IMR-90 (cell line): ENCODE results near the gene MFSD6. TPM values are rescaled to one million over a fixed set of nuclear protein-coding genes. Genes with fewer than 3 reads are reported as not detected.

Experiments
- ATAC-seq: fragments of 200-7000 bp; cut with Tn5 transposase; 2 replicates; pipeline ENCODE4 v1.9.1; 2020; ENCODE audit warnings: low read depth, mild to moderate bottlenecking, moderate library complexity
- BruUV-seq: library from RNA; stranded (reverse); fragments of 400-500 nt; replicated peaks from 2 replicates; lab custom pipeline; 2021; lab: Mats Ljungman, UMichigan
- CTCF ChIA-PET: fragments of 300-600 bp; formaldehyde crosslinking; extraction: SDS; loops from one replicate; lab custom pipeline; 2021; ENCODE audit warnings: antibody characterized with exemption; lab: Yijun Ruan, JAX
- POLR2A ChIA-PET: fragments of 300-600 bp; sonication (Branson Sonifier 250); formaldehyde crosslinking; loops from one replicate; lab custom pipeline; 2022; ENCODE audit warnings: antibody characterized with exemption; ENCODE audit not compliant: unreplicated experiment; lab: Charles Lee
- DNase-seq: peaks from one replicate; pipeline ENCODE4 v3.0.0; 2013
- H2AFZ ChIP-seq: replicated peaks from 2 replicates; pipeline ENCODE3; 2013; ENCODE audit warnings: low read length, mild to moderate bottlenecking; ENCODE audit not compliant: poor library complexity
- H2AK5ac ChIP-seq: 2 replicates; pipeline ENCODE4 v1.6.1; 2013; ENCODE audit warnings: low read depth, low read length, inconsistent platforms
- H2AK9ac ChIP-seq: replicated peaks from 2 replicates; pipeline ENCODE3; 2013; ENCODE audit warnings: mild to moderate bottlenecking, low read depth, low read length, moderate library complexity; ENCODE audit not compliant: poor library complexity
- H2BK120ac ChIP-seq: 2 replicates; pipeline ENCODE4 v1.6.1; 2013; ENCODE audit warnings: low read depth, low read length, inconsistent platforms
- H2BK15ac ChIP-seq: 3 replicates; pipeline ENCODE4 v1.6.1; 2013; ENCODE audit warnings: low read depth, low read length, inconsistent platforms
- H2BK20ac ChIP-seq: 2 replicates; pipeline ENCODE4 v1.6.1; 2013; ENCODE audit warnings: low read depth, mild to moderate bottlenecking, inconsistent platforms, low read length, moderate library complexity
- H2BK5ac ChIP-seq: 2 replicates; pipeline ENCODE4 v1.6.1; 2013; ENCODE audit warnings: mild to moderate bottlenecking, low read depth, low read length, inconsistent platforms; ENCODE audit not compliant: poor library complexity, severe bottlenecking
- H3K14ac ChIP-seq: replicated peaks from 2 replicates; pipeline ENCODE4 v1.6.1; 2013; ENCODE audit warnings: low read depth, low read length, inconsistent platforms
- H3K18ac ChIP-seq: 2 replicates; pipeline ENCODE4 v1.6.1; 2013; ENCODE audit warnings: low read depth, low read length, control low read depth
- H3K23ac ChIP-seq: 2 replicates; pipeline ENCODE4 v1.6.1; 2013; ENCODE audit warnings: low read depth, low read length, inconsistent platforms
- H3K27ac ChIP-seq: 2 replicates; pipeline ENCODE4 v1.5.1; 2013; ENCODE audit warnings: mild to moderate bottlenecking, control low read depth, low read length; ENCODE audit not compliant: insufficient read depth
- H3K27me3 ChIP-seq: 2 replicates; pipeline ENCODE4 v1.6.1; 2013; ENCODE audit warnings: low read length; ENCODE audit not compliant: control insufficient read depth, insufficient read depth
- H3K36me3 ChIP-seq: 2 replicates; pipeline ENCODE4 v1.6.1; 2013; ENCODE audit warnings: low read length, mixed read lengths; ENCODE audit not compliant: control insufficient read depth, insufficient read depth
- H3K4ac ChIP-seq: 2 replicates; pipeline ENCODE4 v1.6.1; 2013; ENCODE audit warnings: low read depth, low read length, inconsistent platforms
- H3K4me1 ChIP-seq: 2 replicates; pipeline ENCODE4 v1.6.1; 2013; ENCODE audit warnings: low read length, mixed read lengths; ENCODE audit not compliant: control insufficient read depth, insufficient read depth
- H3K4me2 ChIP-seq: 2 replicates; pipeline ENCODE4 v1.6.1; 2013; ENCODE audit warnings: low read depth, mild to moderate bottlenecking, control low read depth, low read length, moderate library complexity
- H3K4me3 ChIP-seq: 2 replicates; pipeline ENCODE4 v1.5.1; 2013; ENCODE audit warnings: low read depth, mild to moderate bottlenecking, control low read depth, low read length, moderate library complexity; ENCODE audit not compliant: insufficient read depth
- H3K56ac ChIP-seq: 2 replicates; pipeline ENCODE4 v1.6.1; 2013; ENCODE audit warnings: low read length, inconsistent platforms; ENCODE audit not compliant: insufficient read depth; ENCODE audit errors: extremely low read depth
- H3K79me1 ChIP-seq, 2 experiments: 2 replicates each; pipeline ENCODE4 v1.6.1; 2013; ENCODE audit warnings: low read length in 2 of 2, inconsistent platforms in 1 of 2, low read depth in 1 of 2
- H3K9ac ChIP-seq: 2 replicates; pipeline ENCODE4 v1.6.1; 2013; ENCODE audit warnings: low read depth, low read length, control low read depth
- H3K9me1 ChIP-seq: 2 replicates; pipeline ENCODE4 v1.6.1; 2013; ENCODE audit warnings: low read length, inconsistent platforms; ENCODE audit not compliant: insufficient read depth
- H3K9me3 ChIP-seq: 2 replicates; pipeline ENCODE4 v1.6.1; 2013; ENCODE audit warnings: low read length; ENCODE audit not compliant: control insufficient read depth, insufficient read depth
- H4K20me1 ChIP-seq: 2 replicates; pipeline ENCODE4 v1.6.1; 2013; ENCODE audit warnings: low read length, inconsistent platforms; ENCODE audit not compliant: insufficient read depth
- H4K5ac ChIP-seq: 2 replicates; pipeline ENCODE4 v1.6.1; 2013; ENCODE audit warnings: mild to moderate bottlenecking, low read depth, low read length, control low read depth
- H4K8ac ChIP-seq, 2 experiments: 2 replicates each; pipeline ENCODE4 v1.6.1; 2013; ENCODE audit warnings: low read depth in 2 of 2, low read length in 2 of 2, control low read depth in 1 of 2, inconsistent platforms in 1 of 2
- H4K91ac ChIP-seq: 2 replicates; pipeline ENCODE4 v1.6.1; 2013; ENCODE audit warnings: low read depth, low read length, inconsistent platforms; ENCODE audit not compliant: insufficient read depth
- MAZ ChIP-seq: IDR thresholded peaks from 2 replicates; pipeline ENCODE4 v1.6.1; 2012; ENCODE audit warnings: low read depth, mild to moderate bottlenecking, low read length, improper control_type of control experiment, moderate library complexity, borderline replicate concordance
- WGBS, 2 experiments: methylation state at CpG; one replicate each; pipeline versions ENCODE4 v1.1.5 to v1.1.7; 2013; ENCODE audit warnings: missing lambda C conversion rate in 2 of 2; ENCODE audit not compliant: insufficient read length in 1 of 2; ENCODE audit errors: extremely low coverage in 2 of 2; 5-methylcytosine and 5-hydroxymethylcytosine counted together
- dilution Hi-C: fragments of 300-500 bp; cut with HindIII; formaldehyde crosslinking; loops from one replicate; pipeline ENCODE4 v1.14.3; 2018; ENCODE audit warnings: low sequenced_read_pairs; ENCODE audit not compliant: unreplicated experiment
- in situ Hi-C: fragments of 300-500 bp; cut with MboI; formaldehyde crosslinking; loops from 3 replicates; pipeline ENCODE4 v1.14.3; 2019; ENCODE audit warnings: low sequenced_read_pairs, inconsistent platforms, mixed read lengths
- intact Hi-C: fragments of 100-400 bp; cut with micrococcal nuclease; formaldehyde crosslinking; loops from 2 replicates; pipeline ENCODE4 v1.10.0; 2022
- polyA plus RNA-seq, 3 experiments: library from polyadenylated mRNA; depleted of rRNA; stranded (reverse); fragments of >200 nt; gene quantifications; 2 replicates each; pipeline ENCODE4 v1.2.3, GENCODE V29; 2012; ENCODE audit warnings: low replicate concordance in 1 of 3
- total RNA-seq: library from RNA; depleted of rRNA; stranded (reverse); fragments of >200 nt; gene quantifications from 2 replicates; pipeline ENCODE4 v1.2.3, GENCODE V29; 2012

MFSD6 gene
- total and polyA plus RNA-seq, 2 of the 4 experiments (the other 2 are of a cell fraction): 4.2 to 7.7 TPM

DNA sequence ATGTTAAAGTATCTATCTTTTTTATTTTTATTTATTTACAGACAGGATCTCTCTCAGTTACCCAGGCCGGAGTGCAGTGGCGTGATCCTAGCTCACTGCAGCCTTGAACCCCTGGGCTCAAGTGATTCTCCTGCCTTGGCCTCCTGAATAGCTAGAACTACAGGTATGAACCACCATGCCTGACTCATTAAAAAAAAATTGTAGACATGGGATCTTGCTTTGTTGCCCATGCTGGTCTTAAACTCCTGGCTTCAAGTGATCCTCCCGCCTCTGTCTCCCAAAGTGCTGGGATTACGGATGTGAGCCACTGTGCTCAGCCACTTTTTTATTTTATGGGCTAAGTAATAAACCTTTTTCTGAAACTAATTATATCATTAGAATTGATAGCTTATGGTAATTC, 7.1 kb downstream of the MFSD6 start:
- Histone ChIP-seq H4K5ac (no peak overlapping the region), H3K4ac (no peak overlapping the region), H2BK120ac (no peak overlapping the region), H3K27me3 (no peaks in the 10 kb centered on the region), H3K4me2 (no peak overlapping the region), H3K79me1 (no peaks in the 10 kb centered on the region), H2AK5ac (no peak overlapping the region), H2AK9ac (no peak overlapping the region), H4K20me1 (no peaks in the 10 kb centered on the region), H2BK20ac (no peak overlapping the region), H2BK15ac (no peak overlapping the region), H2AFZ (no peak overlapping the region), H3K56ac (no peak overlapping the region), H3K4me1 (peaks cover 2% of the 10 kb centered on the region; the same call in 1 of the 2 replicates), H3K4me3 (no peak overlapping the region), H3K36me3 (no peaks in the 10 kb centered on the region), H3K27ac (no peak overlapping the region), H3K9me3 (no peaks in the 10 kb centered on the region), H3K14ac (no peak overlapping the region), H2BK5ac (no peak overlapping the region), H3K18ac (no peak overlapping the region), H3K9ac (no peak overlapping the region), H4K8ac (no peak overlapping the region), H3K23ac (no peak overlapping the region), H3K9me1 (no peaks in the 10 kb centered on the region), H4K91ac (no peak overlapping the region)
- DNase-seq: no peak
- no CpG with 5 or more reads among the region's 4 CpGs for WGBS, 2 experiments
- POLR2A ChIA-PET: no interaction called here
- CTCF ChIA-PET: no interaction called here
- no peak for ATAC-seq
- TF ChIP-seq MAZ: no peak
- in situ Hi-C loops: loop anchor here (10.0 kb wide), 1 partner anchor 90 kb away; no protein-coding TSS in a partner anchor
- intact Hi-C loops: no loop called here
- no TSS peak for BruUV-seq
- dilution Hi-C loops: no loop called here
